Cerebellar cortex (tissue), 1 donor: Measurements from ENCODE around the gene FAM3A.

Experiments
- DNase-seq: peaks from one replicate; pipeline ENCODE4 v3.0.0-alpha.2; 2015; ENCODE audit warnings: low spot score

FAM3A gene

GRCh38 chrX:154481195-154481594 lies 34.8 kb downstream of the FAM3A start:
- DNase-seq = no peak

- peak; percentile 85 for DNase-seq
These were observed 37.1 kb downstream of the FAM3A start, which contains the start of gene LAGE3 for GRCh38 chrX:154478728-154479622. LAGE3 (minus strand) TSS chrX:154479281; CDS start chrX:154478915, 366 bp downstream.

- DNase-seq = no peak
These were observed 38.0 kb downstream of the FAM3A start for GRCh38 chrX:154477891-154478477.

GRCh38 chrX:154476821-154477220 lies 39.2 kb downstream of the FAM3A start:
- no peak for DNase-seq

- DNase-seq = no peak
These were observed 42.3 kb downstream of the FAM3A start for GRCh38 chrX:154473683-154474082.

GRCh38 chrX:154472685-154473632 lies 43.1 kb downstream of the FAM3A start:
- no peak for DNase-seq

- no peak for DNase-seq
These were observed 44.0 kb downstream of the FAM3A start for GRCh38 chrX:154471839-154472684.

- DNase-seq = no peak
These were observed 45.0 kb downstream of the FAM3A start for GRCh38 chrX:154470914-154471568.

GRCh38 chrX:154470434-154470833 lies 45.6 kb downstream of the FAM3A start:
- DNase-seq = no peak

GRCh38 chrX:154469880-154470279 lies 46.2 kb downstream of the FAM3A start:
- DNase-seq = no peak

GRCh38 chrX:154469114-154469513 lies 46.9 kb downstream of the FAM3A start:
- DNase-seq = no peak

GRCh38 chrX:154468217-154468616 lies 47.8 kb downstream of the FAM3A start:
- no peak for DNase-seq

- no peak for DNase-seq
These were observed 48.5 kb downstream of the FAM3A start for GRCh38 chrX:154467556-154467955.

- no peak for DNase-seq
These were observed 49.1 kb downstream of the FAM3A start for GRCh38 chrX:154466907-154467306.

- DNase-seq = no peak
These were observed 50.0 kb downstream of the FAM3A start for GRCh38 chrX:154466036-154466435.

GRCh38 chrX:154465601-154466000 lies 50.4 kb downstream of the FAM3A start:
- no peak for DNase-seq

GRCh38 chrX:154464806-154465365 lies 51.1 kb downstream of the FAM3A start:
- no peak for DNase-seq

- DNase-seq = no peak
These were observed 52.3 kb downstream of the FAM3A start for GRCh38 chrX:154463611-154464220.

- no peak for DNase-seq
These were observed 53.6 kb downstream of the FAM3A start for GRCh38 chrX:154462396-154462795.

GRCh38 chrX:154460326-154460725 lies 55.7 kb downstream of the FAM3A start:
- DNase-seq = no peak
